C4-2B (cell line): ENCODE measurements around the gene SMIM5.

Source experiments
- CTCF ChIP-seq: fragments of 450-650 bp; conservative IDR thresholded peaks from 2 replicates; pipeline ENCODE4 v1.5.1; 2017; ENCODE audit warnings: mild to moderate bottlenecking
- ZFX ChIP-seq: fragments of 450-650 bp; IDR thresholded peaks from 2 replicates; pipeline ENCODE4 v1.6.1; 2017

- no peak; the same call in 1 of the 2 replicates for TF ChIP-seq CTCF
- no peak for TF ChIP-seq ZFX
These were observed 6.7 kb downstream of the SMIM5 start for GRCh38 chr17:75639771-75640555.
